CD1c-positive myeloid dendritic cell (primary cell): Measurements from ENCODE around the gene EHBP1.
"Not testable (repeated sequence)": the region's sequence is repeated elsewhere in the genome, so short reads cannot be mapped to it uniquely, and the experiment has no call there.

Experiments
- DNase-seq: peaks from one replicate; pipeline ENCODE4 v3.0.0-alpha.2; 2016; ENCODE audit errors: extremely low spot score

The EHBP1 gene

DNA sequence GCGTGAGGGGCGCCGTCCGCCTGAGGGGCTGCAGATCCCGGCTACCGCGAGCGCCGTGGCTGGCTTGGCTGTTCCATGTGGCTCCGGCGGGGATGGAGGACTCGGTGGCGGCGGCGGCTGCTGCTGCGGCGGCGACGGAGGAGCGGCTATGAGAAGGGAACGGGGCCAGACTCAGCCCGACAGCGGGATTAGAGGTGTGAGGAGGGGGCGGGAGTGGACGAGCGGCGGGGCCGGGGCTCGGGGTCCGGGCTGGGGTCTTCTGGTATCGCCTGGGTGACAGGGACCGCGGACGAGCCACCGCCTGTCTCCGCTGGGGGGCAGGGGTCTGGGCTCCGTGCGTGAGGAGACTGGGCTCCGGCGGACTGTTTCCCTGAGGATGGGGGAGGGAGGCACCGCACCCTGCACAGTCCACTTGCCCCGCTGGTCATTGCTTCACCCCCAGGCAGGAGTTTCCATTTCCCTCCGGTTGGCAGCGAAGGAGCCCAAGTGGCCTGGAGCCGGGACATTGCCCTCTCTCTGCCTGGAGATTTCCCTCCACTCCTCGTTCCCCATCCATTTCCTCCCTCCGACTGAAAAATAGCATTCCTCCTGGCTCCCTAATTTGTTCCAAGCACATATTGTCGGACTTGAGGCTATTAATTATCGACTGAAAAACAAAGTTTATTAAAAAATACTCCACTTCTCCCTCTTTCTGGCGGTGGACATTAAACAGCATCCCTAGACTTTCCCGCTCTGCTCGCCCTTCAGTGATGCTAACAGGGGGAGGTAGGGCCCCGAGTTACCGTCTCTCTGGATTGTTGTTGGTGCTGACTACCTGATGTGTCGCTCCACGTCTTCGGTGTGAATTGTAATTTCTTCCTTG, 577 bp downstream of the EHBP1 start:
- peak; percentile 23 for DNase-seq

DNA sequence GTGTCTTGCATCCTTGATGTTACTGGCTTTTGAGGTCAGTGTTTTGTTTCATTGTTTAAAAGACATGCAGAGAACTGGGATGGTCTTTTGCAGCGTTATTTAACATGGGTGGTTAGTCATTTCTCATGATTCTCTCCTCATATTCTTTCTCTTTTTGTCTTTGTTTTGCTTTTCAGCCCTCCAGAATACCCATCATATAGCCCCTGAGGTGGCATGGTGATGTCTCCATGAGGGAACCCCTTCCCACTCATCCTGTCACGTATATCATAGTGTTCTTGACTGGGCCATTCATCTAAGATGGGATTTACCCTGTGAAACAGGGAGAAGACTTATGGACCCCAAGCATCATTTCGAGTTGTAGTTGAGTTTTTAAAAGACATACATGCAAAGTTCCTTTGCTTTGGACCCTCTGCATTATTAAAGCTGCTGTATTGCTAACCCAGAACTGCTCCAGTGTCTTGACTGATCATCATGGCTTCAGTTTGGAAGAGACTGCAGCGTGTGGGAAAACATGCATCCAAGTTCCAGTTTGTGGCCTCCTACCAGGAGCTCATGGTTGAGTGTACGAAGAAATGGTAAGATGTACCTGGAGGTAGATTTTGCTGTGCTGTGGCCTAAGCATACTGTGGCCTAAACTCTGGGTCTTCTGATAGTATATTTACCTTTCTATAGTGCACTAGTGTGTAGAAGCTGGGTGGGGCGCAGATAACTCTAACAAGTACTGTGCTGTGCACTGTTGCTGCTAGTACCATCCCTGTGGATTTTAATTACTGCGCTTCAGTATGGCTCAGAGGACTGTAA, 1.4 kb downstream of the EHBP1 start:
- no peak for DNase-seq

DNA sequence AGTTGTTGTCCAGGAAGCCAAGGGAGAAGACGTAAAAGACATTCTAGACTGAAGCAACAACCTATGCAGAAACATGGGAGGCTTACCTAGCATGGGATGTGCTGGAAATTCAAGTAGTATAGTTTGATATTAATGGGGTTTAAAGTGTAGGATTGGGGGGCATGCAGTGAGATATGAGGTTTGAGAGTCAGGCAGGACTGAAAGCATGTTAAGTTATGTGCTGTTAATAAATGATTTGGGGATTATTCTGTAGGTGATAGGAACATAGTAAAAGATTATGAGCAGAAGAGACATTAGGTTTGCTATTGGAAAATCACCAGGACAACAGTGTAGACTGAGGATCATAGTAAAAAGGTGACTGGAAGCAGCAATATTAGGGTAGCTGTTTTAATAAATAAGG, 3.2 kb downstream of the EHBP1 start:
- DNase-seq = no peak

DNA sequence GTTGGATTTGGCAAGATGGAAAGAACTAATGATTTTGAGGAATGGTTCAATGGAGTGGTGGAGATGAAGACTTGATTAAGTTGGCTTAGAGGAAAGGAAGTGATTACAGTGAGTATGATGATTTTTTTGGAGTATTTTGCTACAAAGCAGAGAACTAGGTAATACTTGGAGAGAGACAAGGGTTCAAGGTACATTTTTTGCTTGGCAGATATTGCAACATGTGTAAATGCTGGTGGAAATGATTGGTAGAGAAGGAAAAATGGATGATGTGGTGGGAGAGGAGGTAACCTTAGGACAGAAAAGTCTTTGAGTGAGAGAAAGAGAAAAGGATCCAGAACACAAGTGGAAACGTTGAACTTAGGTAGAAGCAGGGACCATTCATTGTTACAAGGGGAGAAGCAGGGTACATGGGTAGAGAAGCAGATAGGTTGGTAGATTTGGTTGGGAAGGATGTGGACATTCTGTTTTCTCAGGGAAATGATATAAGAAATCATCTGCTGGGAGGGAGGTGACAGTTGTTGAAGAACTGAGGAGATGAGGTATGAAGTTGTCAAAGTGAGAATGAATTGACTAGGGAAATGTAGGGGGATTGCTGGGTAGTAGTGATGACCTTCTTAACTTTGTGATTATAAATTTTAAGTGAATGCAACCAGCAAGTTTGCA, 6.5 kb downstream of the EHBP1 start:
- DNase-seq = no peak

DNA sequence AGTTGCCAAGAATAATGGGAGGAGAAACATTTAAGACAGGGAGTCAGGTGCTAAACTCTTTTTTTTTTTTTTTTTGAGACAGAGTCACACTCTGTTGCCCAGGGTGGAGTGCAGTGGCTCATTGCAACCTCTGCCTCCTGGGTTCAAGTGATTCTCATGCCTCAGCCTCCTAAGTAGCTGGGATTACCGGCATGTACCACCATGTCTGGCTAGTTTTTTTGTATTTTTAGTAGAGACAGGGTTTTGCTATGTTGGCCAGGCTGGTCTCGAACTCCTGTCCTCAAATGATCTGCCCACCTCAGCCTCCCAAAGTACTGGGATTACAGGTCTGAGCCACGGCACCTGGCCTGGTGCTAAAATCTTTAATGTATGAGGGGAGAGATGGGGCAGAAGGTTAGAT, 7.7 kb downstream of the EHBP1 start:
- DNase-seq = not testable (repeated sequence)

DNA sequence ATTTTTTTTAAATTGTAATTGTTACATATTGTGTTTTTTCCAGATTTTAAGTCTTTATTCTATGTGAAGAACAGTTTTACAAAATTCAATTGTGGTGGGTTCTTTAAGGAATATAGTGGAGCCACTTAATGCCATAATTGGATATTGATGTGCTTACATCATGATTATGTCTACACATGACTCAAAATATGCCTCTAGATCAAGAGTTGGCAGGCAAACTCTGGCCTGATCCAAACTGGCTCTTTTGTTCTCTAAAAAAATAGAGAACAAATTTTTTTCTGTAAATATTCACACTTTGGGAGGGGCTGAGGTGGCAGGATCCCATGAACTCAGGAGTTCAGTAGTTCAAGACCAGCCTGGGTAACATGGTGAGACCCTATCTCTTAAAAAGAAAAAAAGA, 8.3 kb downstream of the EHBP1 start:
- DNase-seq = no peak

DNA sequence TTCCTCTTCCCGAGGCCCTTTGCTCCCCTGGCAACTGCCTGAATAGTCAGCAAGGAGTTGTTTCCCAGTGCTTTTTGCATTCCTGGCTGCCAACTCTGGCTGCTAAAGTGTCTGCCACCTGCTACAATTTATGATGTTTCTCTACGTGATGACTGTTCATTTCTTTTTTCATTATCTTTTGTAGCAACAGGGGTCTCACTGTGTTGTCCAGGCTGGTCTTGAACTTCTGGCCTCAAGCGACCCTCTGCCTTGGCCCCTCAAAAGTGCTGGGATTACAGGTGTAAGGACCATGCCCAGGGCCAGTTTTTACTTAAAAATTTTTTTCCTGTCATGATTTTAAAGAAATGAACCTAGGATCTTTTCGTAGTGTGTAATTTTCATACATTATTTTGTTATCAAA, 11.3 kb downstream of the EHBP1 start:
- no peak for DNase-seq

DNA sequence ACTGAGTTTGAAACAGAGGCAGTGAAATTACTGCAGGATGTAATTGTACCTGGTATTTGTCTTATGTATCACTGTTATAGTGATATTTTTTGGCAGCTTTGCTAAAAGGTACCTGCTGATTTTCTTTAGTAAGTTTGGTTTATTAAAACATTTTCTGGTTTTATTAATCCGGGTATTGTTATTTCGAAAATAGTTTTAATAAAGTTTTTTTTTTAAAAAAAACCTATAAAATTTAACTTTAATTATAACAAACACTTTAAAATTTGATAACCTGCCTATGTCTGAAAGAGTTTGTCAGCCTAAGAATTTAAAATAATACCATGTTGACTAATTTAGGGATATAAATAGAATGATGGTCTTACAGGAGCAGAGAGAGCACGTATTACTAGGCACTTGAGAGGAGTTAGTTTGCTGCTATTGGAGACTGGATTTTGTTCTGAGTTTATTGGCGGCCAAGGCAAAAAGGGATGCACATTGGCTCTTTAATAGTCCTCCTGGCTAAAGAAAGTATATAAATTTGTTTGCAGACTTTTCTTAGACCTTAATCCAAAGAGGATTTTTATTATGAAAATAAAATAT, 12.1 kb downstream of the EHBP1 start:
- no peak for DNase-seq

DNA sequence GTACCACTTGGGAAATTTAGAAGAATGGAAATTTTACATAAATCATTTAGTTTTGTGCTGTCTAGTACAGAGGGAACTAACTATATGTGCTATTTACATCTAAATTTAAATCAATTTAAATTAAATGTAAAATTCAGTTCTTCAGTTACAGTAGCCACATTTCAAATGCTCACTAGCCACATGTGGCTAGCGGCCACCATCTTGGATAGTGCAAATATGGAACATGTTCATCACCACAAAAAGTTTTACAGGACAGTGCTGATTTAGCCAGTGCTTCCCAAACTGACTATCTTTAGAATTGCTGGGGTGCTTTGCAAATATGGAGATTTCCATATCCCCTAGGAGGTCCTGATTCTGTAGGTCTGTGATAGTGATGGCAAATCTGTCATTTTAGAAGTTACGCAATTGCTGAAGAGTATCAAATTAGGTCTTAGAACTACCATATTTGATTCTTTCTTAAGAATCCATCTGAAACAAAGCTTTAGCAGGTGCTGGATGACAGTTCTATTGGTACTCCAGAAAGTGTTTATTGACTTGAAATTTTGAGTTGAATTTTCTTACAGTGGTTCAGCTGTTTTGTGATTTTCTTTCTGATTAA, 12.8 kb downstream of the EHBP1 start:
- no peak for DNase-seq

DNA sequence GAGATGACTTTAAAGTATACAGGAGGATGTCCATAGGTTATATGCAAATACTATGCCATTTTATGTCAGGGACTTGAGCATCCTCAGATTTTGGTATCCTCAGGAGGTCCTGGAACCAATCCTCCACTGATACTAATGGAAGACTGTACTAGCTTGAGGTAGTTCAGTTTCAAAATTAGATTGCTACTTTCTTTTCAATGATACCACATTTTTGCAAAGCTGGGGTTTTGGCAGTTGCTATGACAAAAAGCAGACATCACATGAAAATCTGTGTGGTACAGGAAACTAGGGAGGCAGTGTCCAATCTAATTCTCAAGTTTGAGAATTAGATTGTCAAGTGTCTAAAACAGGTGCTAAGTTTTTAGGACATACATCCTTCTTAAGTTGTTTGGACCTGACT, 14.2 kb downstream of the EHBP1 start:
- DNase-seq = no peak

DNA sequence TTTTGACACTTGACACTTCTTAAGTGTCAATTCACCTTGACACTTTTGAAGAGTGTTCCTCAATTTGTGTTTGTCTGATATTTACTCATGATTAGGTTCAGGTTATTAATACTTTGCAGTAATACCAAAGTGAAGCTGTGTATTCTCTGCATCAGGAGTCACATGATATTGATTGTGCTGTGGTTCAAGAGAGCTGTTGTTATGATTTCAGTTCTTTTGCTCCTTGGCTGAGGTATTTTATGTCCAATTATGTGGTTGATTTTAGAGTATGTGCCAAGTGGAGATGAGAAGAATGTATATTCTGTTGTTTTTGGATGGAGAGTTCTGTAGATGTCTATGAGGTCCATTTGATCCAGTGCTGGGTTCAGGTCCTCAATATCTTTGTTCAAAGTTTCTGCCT, 17.2 kb downstream of the EHBP1 start:
- DNase-seq = no peak

DNA sequence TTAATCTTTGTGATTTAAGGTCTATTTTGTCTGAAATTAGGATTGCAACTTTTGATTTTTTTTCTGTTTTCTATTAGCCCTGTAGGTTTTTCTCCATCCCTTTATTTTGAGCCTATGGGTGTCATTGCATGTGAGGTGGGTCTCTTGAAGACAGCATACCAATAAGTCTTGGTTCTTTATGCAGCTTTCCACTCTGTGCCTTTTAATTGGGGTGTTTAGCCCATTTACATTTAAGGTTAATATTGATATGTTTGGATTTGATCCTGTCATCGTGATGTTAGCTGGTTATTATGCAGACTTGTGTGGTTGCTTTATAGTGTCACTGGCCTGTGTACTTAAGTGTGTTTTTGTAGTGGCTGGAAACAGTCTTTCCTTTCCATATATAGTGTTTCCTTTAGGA, 17.7 kb downstream of the EHBP1 start:
- DNase-seq = no peak

DNA sequence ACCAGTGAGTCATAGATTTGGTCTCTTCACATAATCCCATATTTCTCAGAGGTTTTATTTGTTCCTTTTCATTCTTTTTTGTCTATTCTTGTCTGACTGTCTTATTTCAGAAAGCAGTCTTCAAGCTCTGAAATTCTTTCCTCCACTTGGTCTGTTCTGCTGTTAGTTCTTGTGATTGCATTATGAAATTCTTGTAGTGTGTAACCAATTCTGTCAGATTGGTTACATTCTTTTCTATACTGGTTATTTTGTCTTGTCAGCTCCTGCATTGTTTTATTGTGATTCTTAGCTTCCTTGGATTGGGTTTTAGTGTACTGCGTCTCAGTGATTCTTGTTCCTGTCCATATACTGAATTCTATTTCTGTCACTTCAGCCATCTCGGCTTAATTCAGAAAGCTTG, 18.6 kb downstream of the EHBP1 start:
- no peak for DNase-seq

DNA sequence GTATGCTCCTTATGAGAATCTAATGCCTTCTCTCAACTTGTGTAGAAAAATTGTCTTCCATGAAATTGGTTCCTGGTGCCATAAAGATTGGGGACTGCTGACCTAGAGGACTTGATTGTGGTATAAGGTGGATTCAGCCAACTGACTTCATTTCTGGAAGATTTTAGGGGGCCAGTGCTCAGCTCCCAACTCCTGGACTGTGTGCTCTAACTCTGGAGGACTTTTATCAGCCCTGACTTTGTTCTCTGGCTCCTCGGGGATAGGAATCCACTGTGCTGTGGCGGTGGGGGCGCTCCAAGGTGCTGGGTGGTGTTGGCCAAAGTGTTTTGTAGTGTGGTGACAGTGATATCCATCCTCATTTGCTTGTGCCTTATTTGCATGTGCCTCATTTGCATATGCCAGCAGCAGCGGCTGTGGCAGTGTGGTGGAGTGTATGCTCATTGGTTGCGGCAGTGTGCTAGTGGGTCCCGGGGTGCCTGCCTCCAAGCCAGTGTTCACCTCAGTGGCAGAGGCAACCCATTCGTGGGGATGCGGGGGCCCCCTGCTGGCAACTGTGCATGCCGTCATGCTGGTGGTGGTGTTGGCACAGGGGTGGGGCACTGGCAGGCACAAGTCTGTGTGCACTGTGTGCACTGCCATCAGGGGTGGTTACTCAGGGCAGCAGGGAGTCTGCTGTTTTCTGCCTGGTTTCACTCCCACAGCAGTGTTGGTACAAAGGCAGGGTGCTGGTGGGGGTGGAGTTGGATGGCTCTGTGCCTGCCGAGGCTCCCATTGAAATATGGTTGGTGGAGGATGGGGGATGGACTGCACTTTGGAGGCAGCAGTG, 19.6 kb downstream of the EHBP1 start:
- no peak for DNase-seq

DNA sequence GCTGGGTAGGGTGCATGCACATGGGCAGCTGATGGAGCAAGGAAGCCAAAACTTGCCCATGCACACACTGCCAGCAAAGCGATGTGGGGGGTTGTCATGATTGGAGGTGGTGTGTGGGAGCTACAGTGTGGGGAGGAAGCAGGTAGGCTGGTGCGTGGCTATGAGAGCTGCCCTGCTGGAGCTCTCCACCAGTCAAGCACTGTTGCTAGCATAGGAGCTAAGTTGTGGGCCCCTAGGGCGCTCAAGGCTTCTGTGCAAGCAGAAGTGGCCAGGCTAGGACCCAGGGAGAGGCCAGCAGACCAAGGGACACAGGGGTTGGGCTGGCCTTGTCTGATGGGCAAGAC, 20.2 kb downstream of the EHBP1 start:
- DNase-seq = no peak

DNA sequence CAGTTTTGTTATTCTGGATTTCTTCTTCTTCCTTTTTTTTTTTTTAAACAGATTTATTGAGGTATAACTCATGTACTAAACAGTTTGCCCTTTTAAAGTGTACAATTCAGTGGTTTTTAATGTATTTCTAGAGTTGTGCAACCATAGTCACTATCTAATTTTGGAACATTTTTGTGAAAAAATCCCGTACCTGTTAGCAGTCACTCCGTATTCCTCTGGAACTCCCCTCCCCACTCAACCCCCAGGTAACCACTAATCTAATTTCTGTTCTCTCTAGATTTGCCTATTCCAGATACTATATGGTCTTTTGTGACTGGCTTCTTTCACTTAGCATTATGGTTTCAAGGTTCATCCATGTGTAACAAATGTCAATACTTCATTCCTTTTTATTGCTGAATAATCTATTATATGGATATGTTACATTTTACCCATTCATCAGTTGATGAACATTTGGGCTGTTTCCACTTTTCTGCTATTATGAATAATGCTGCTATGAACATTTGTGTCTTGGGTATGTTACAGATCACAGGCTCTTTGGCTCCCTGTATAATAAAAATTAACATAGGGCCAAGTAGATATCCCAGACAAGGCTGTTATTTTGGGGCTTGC, 21.9 kb downstream of the EHBP1 start:
- DNase-seq = no peak

DNA sequence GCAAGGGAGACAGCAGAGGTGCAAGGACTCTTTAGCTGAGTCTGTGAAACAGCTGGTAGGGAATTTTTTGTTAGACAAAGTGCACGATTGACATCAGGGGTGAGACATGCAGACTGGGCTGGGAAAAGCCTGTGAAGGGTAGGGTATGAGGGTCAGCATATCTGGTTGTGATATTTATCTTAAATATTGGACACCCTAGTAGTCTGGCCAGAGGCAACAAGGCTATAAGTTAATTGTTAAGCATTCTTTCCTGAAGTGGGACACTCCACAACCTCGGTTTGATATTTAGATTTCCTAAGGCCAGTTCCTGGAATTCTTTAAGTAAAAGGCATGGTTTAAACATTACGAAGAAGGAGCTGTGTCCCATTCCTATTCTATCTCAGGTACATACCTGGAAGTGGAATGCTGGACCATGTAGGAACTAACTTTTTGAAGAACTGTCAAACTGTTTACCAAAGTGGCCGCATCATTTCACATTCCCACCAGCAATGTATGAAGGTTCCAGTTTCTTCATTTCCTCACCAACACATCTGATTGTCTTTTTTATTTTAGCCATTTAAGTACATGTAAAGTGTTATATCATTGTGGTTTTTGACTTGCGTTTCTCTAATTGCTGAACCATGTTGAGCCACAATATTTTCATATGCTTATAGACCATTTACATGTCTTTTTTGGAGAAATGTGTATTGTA, 22.5 kb downstream of the EHBP1 start:
- no peak for DNase-seq

DNA sequence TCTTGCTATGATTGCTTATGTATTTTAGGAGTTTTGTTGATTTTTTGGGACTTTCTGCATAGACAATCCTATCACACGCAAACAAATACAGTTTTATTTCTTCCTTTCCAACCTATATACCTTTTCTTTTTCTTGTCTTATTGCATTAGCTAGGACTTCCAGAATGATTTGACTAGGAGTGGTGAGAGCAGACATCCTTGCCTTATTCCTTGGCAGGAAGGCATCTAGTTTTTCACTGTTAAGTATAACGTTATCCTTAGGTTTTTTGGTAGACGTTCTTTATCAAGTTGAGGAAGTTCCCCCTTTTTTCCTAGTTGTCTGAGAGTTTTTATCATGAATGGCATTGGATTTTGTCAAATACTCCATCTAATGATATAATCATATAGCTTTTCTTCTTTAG, 25.8 kb downstream of the EHBP1 start:
- DNase-seq = no peak

DNA sequence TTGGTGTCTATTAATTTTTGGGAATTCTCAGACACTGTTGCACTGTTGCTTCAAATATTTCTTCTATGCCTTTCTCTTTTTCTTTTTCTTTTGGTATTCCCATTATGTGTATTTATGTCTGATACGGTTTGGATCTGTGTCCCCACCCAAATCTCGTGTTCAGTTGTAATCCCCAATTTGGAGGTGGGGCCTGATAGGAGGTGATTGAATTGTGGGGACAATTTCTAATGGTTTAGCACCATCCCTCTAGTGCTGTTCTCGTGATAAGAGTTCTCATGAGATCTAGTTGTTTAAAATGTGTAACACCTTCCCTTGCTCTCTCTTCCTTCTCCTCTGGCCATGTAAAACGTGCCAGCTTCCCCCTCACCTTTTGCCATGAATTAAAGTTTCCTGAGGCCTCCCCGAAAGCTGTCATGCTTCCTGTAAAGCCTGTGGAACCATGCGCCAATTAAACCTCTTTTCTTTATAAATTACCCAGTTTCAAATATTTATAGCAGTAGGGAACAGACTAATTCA, 26.8 kb downstream of the EHBP1 start:
- DNase-seq = no peak

DNA sequence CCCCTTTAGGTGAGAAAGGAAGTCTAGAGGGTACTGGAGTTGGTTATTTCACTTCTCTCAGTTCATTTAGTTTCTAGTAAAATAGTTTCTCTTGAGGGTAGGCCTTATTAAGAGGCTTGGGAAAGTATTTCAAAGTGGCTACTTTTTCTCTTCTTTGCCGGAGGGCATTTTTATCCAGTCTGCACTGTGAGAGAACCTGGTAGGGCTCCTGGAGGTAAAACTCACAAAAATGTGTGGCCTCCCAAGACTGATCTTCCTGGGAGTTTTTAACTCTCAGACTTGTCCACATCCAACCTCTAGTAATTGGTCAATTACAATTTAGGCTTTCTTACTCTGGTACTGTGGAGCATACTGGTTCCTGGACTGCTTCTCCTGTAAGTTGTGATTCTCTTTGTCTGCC, 28.0 kb downstream of the EHBP1 start:
- DNase-seq = no peak
